ENCODE measurements around the gene HEPN1. TPM values are rescaled to one million over a fixed set of nuclear protein-coding genes. Genes with fewer than 3 reads are reported as not detected.

The HEPN1 gene
- total and polyA plus RNA-seq, 2 of the 8 experiments (the other 6 are each of a cell fraction or from before 2014, with no cell fraction given) = not detected

- Histone ChIP-seq H3K79me1 (ENCODE audit: low read depth, low read length) (no peaks in the 10 kb centered on the region), H3K4me2 (ENCODE audit: insufficient read depth in 1 of 2, low read depth in 2 of 2, low read length in 2 of 2) (no peak overlapping the region), H2BK120ac (replicated peaks; ENCODE audit: low read depth, low read length) (no peak overlapping the region), H3K79me2 (ENCODE audit: control insufficient read depth in 1 of 2, insufficient read depth in 2 of 2, low read length in 2 of 2) (no peaks in the 10 kb centered on the region), H3K27me3 (replicated peaks in 1 of 4; ENCODE audit: control insufficient read depth in 3 of 4, extremely low read depth in 1 of 4, insufficient read depth in 3 of 4, low read length in 3 of 4) (0 out of 7 replicates have a peak, but pooled peaks cover 0 to 3% (median 0%) of the 10 kb centered on the region in 4 experiments), H2BK15ac (ENCODE audit: low read length) (no peak overlapping the region), H4K8ac (ENCODE audit: extremely low read depth, insufficient read depth, low read length) (no peak overlapping the region), H3K56ac (replicated peaks; ENCODE audit: insufficient read length, low read depth, low read length) (no peak overlapping the region), H4K5ac (ENCODE audit: insufficient read length, low read depth, low read length) (no peak overlapping the region), H3K4me1 (replicated peaks in 1 of 4; ENCODE audit: control insufficient read depth in 3 of 4, insufficient read depth in 4 of 4, low read length in 3 of 4) (peaks cover 0 to 3% (median 0%) of the 10 kb centered on the region in 4 experiments; a peak in 1 of 7 replicates), H2AFZ (ENCODE audit: low read length) (no peak overlapping the region), H3K4ac (replicated peaks; ENCODE audit: insufficient read length, low read depth, low read length) (no peak overlapping the region), H3K23ac (ENCODE audit: insufficient read length) (no peak overlapping the region), H3K27ac (ENCODE audit: low read depth, low read length) (no peak overlapping the region), H3K23me2 (ENCODE audit: low read depth, low read length) (no peaks in the 10 kb centered on the region), H3K14ac (ENCODE audit: insufficient read length) (no peak overlapping the region), H4K91ac (replicated peaks; ENCODE audit: insufficient read length, low read length) (no peak overlapping the region), H2BK12ac (ENCODE audit: low read depth, low read length) (no peak overlapping the region), H3K9me3 (ENCODE audit: insufficient read depth in 2 of 2, low read depth in 1 of 2, low read length in 1 of 2) (no peaks in the 10 kb centered on the region), H2BK5ac (ENCODE audit: low read depth, low read length) (no peak overlapping the region), H4K20me1 (replicated peaks in 1 of 2; ENCODE audit: control insufficient read depth in 1 of 2, insufficient read depth in 2 of 2, low read length in 2 of 2) (no peaks in the 10 kb centered on the region), H2AK5ac (ENCODE audit: low read depth, low read length) (no peak overlapping the region), H3K36me3 (ENCODE audit: control insufficient read depth in 2 of 4, insufficient read depth in 4 of 4, low read length in 3 of 4) (no peaks in the 10 kb centered on the region), H2BK20ac (ENCODE audit: low read length) (no peak overlapping the region), H3K4me3 (ENCODE audit: extremely low read depth in 1 of 4, insufficient read depth in 2 of 4, low read depth in 3 of 4, low read length in 4 of 4) (no peak overlapping the region), H3K9ac (replicated peaks in 1 of 4; ENCODE audit: extremely low read depth in 1 of 4, low read depth in 3 of 4, low read length in 3 of 4) (no peak overlapping the region), H3K18ac (ENCODE audit: extremely low read depth, low read length) (no peak overlapping the region)
- POLR2A ChIA-PET (ENCODE audit: partially characterized antibody) = no interaction called here
- 94% methylated on average over 1 of the region's 1 CpG; no CpG with 5 or more reads in 1 of the 2 experiments for WGBS, 2 experiments (ENCODE audit: extremely low coverage in 1 of 2, insufficient coverage in 1 of 2, insufficient read length in 1 of 2, insufficient replicate concordance in 2 of 2, low coverage in 1 of 2, low lambda C conversion rate in 2 of 2, missing lambda C conversion rate in 1 of 2)
- FAIRE-seq (no peak), DNase-seq (ENCODE audit: low read depth in 1 of 2, low spot score in 2 of 2) (no peak)
- CTCF ChIA-PET (ENCODE audit: partially characterized antibody) = interaction anchor here (0.6 to 1.2 kb wide), 2 partner anchors 155 to 293 kb away, joined by 3 read pairs; no protein-coding TSS in a partner anchor
- TF ChIP-seq BCL11A (IDR thresholded peaks at IDR 0.05; ENCODE audit: low read depth in 2 of 2, low read length in 2 of 2) (no peak), CBX8 (IDR thresholded peaks at IDR 0.05; ENCODE audit: borderline replicate concordance, low read depth, low read length) (no peak), KDM4A (IDR thresholded peaks at IDR 0.05; ENCODE audit: low read depth, low read length, severe bottlenecking) (no peak), EGR1 (IDR thresholded peaks at IDR 0.05; ENCODE audit: borderline replicate concordance, low read depth, low read length) (no peak)
Measured at GRCh38 chr11:124943741-124944140, 24.7 kb downstream of the HEPN1 start.
